Neural cell (in vitro differentiated cells): Measurements from ENCODE around the gene CCP110. TPM values are rescaled to one million over a fixed set of nuclear protein-coding genes. Genes with fewer than 3 reads are reported as not detected.

Experiments
- H2AFZ ChIP-seq: fragments of 200-600, 300-800 bp; sonication (generic), shearing (Covaris generic); 2 replicates; pipeline ENCODE4 v1.6.0; 2014; ENCODE audit warnings: low read depth, mild to moderate bottlenecking, antibody characterized with exemption, low read length, moderate library complexity
- H3F3A ChIP-seq: fragments of 200-600 bp; shearing (Covaris generic); 2 replicates; pipeline ENCODE4 v1.6.1; 2016; ENCODE audit warnings: mild to moderate bottlenecking, moderate library complexity, mixed read lengths, antibody characterized with exemption, low read length; ENCODE audit not compliant: insufficient read depth, poor library complexity, severe bottlenecking
- H3K27ac ChIP-seq: fragments of 200-600, 300-800 bp; sonication (generic), shearing (Covaris generic); 2 replicates; pipeline ENCODE4 v1.5.1; 2014; ENCODE audit warnings: mild to moderate bottlenecking, low read length, moderate library complexity
- H3K27me3 ChIP-seq: fragments of 300-800, 200-600 bp; sonication (generic), shearing (Covaris generic); 2 replicates; pipeline ENCODE4 v1.6.0; 2014; ENCODE audit warnings: mild to moderate bottlenecking, low read depth, low read length, moderate library complexity; ENCODE audit not compliant: insufficient read depth
- H3K36me3 ChIP-seq: fragments of 300-800, 200-600 bp; sonication (generic), shearing (Covaris generic); 2 replicates; pipeline ENCODE4 v1.5.1; 2014; ENCODE audit warnings: mild to moderate bottlenecking, antibody characterized with exemption, low read length, moderate library complexity; ENCODE audit not compliant: insufficient read depth
- H3K4me2 ChIP-seq: fragments of 300-800, 200-600 bp; sonication (generic), shearing (Covaris generic); 2 replicates; pipeline ENCODE4 v1.6.0; 2014; ENCODE audit warnings: mild to moderate bottlenecking, low read length
- H3K4me3 ChIP-seq: fragments of 300-800, 200-600 bp; sonication (generic), shearing (Covaris generic); 2 replicates; pipeline ENCODE4 v1.5.1; 2014; ENCODE audit warnings: mild to moderate bottlenecking, low read length, moderate library complexity
- H3K79me2 ChIP-seq: fragments of 200-600 bp; shearing (Covaris generic); replicated peaks from 2 replicates; pipeline ENCODE4 v1.6.0; 2014; ENCODE audit warnings: mild to moderate bottlenecking, low read length, moderate library complexity; ENCODE audit not compliant: insufficient read depth
- H3K9ac ChIP-seq: fragments of 300-800, 200-600 bp; sonication (generic), shearing (Covaris generic); 2 replicates; pipeline ENCODE4 v1.6.1; 2016; ENCODE audit warnings: mild to moderate bottlenecking, low read length, mixed read lengths
- H3K9me2 ChIP-seq: fragments of 200-600 bp; shearing (Covaris generic); 2 replicates; pipeline ENCODE4 v1.6.1; 2016; ENCODE audit warnings: mild to moderate bottlenecking, low read length, mixed read lengths; ENCODE audit not compliant: insufficient read depth
- H3K9me3 ChIP-seq: fragments of 200-600, 300-800 bp; sonication (generic), shearing (Covaris generic); 2 replicates; pipeline ENCODE4 v1.6.1; 2016; ENCODE audit warnings: mild to moderate bottlenecking, mixed run types, low read length, moderate library complexity, mixed read lengths
- H4K20me1 ChIP-seq: fragments of 200-600 bp; shearing (Covaris generic); 2 replicates; pipeline ENCODE4 v1.6.1; 2016; ENCODE audit warnings: mild to moderate bottlenecking, mixed run types; ENCODE audit not compliant: insufficient read depth
- CTCF ChIP-seq: fragments of 450-650 bp; IDR thresholded peaks from 2 replicates; pipeline ENCODE4 v1.5.1; 2014; ENCODE audit warnings: antibody characterized with exemption, mild to moderate bottlenecking, moderate library complexity; ENCODE audit not compliant: poor library complexity, severe bottlenecking
- EP300 ChIP-seq: fragments of 450-650 bp; conservative IDR thresholded peaks from 2 replicates; pipeline ENCODE4 v1.6.1; 2014; ENCODE audit warnings: antibody characterized with exemption, mild to moderate bottlenecking, moderate library complexity; ENCODE audit not compliant: poor library complexity, severe bottlenecking
- EZH2 ChIP-seq: fragments of 200-600, 300-800 bp; shearing (Covaris generic), sonication (generic); IDR thresholded peaks from 2 replicates; pipeline ENCODE4 v1.6.1; 2014; ENCODE audit warnings: antibody characterized with exemption, low read length, borderline replicate concordance, mild to moderate bottlenecking; ENCODE audit not compliant: insufficient read depth, poor library complexity, severe bottlenecking
- MXI1 ChIP-seq: fragments of 450-650 bp; conservative IDR thresholded peaks from 2 replicates; pipeline ENCODE4 v1.6.1; 2014; ENCODE audit warnings: antibody characterized with exemption, mild to moderate bottlenecking; ENCODE audit not compliant: poor library complexity, severe bottlenecking
- POLR2AphosphoS5 ChIP-seq: IDR thresholded peaks from 2 replicates; pipeline ENCODE4 v1.6.1; 2012
- RAD21 ChIP-seq: fragments of 450-650 bp; conservative IDR thresholded peaks from 2 replicates; pipeline ENCODE4 v1.6.1; 2014; ENCODE audit warnings: antibody characterized with exemption, mild to moderate bottlenecking, moderate library complexity
- REST ChIP-seq: IDR thresholded peaks from 2 replicates; pipeline ENCODE4 v1.6.1; 2012; ENCODE audit warnings: borderline replicate concordance
- SMC3 ChIP-seq: fragments of 450-650 bp; conservative IDR thresholded peaks from 2 replicates; pipeline ENCODE4 v1.6.1; 2014; ENCODE audit warnings: antibody characterized with exemption, mild to moderate bottlenecking, moderate library complexity; ENCODE audit not compliant: poor library complexity
- TAF1 ChIP-seq: IDR thresholded peaks from 2 replicates; pipeline ENCODE4 v1.6.1; 2012; ENCODE audit warnings: low read depth
- polyA plus RNA-seq: library from polyadenylated mRNA; depleted of rRNA; stranded (reverse); fragments of >200 nt; gene quantifications from 2 replicates; pipeline ENCODE4 v1.2.3, GENCODE V29; 2014

The CCP110 gene
- polyA plus RNA-seq, 1 donor from 2014 or later, result 40.3 TPM

GRCh38 chr16:19506965-19507364, 16.8 kb upstream of the CCP110 start:
- no peaks in the 10 kb centered on the region for H4K20me1 ChIP-seq

GRCh38 chr16:19507867-19508266, 15.9 kb upstream of the CCP110 start:
- Histone ChIP-seq H2AFZ (no peak overlapping the region), H3K9me2 (no peaks in the 10 kb centered on the region), H3F3A (no peaks in the 10 kb centered on the region), H4K20me1 (no peaks in the 10 kb centered on the region), H3K4me2 (no peak overlapping the region), H3K79me2 (no peaks in the 10 kb centered on the region), H3K9me3 (no peaks in the 10 kb centered on the region), H3K27me3 (no peaks in the 10 kb centered on the region), H3K9ac (no peak overlapping the region), H3K36me3 (peaks cover 15% of the 10 kb centered on the region), H3K27ac (no peak overlapping the region), H3K4me3 (no peak overlapping the region)
- no peak for TF ChIP-seq RAD21
- no peak for TF ChIP-seq TAF1
- TF ChIP-seq REST, result no peak
- TF ChIP-seq CTCF, result no peak
- TF ChIP-seq SMC3, result no peak
- TF ChIP-seq POLR2AphosphoS5, result no peak
- no peak for TF ChIP-seq EP300

More at GRCh38 chr16:19506965-19507364, 16.8 kb upstream of the CCP110 start:
- Histone ChIP-seq H3K27me3 (no peaks in the 10 kb centered on the region), H3K9me3 (no peaks in the 10 kb centered on the region), H3K9ac (no peak overlapping the region), H3K79me2 (no peaks in the 10 kb centered on the region), H3K36me3 (peaks cover 13% of the 10 kb centered on the region), H2AFZ (no peak overlapping the region), H3K9me2 (no peaks in the 10 kb centered on the region), H3K4me3 (no peak overlapping the region), H3K27ac (no peak overlapping the region), H3F3A (no peaks in the 10 kb centered on the region), H3K4me2 (no peak overlapping the region)
- no peak for TF ChIP-seq TAF1
- TF ChIP-seq POLR2AphosphoS5, result no peak
- TF ChIP-seq SMC3, result no peak
- TF ChIP-seq CTCF, result no peak
- no peak for TF ChIP-seq EP300
- TF ChIP-seq MXI1, result no peak
- TF ChIP-seq RAD21, result no peak
- TF ChIP-seq EZH2, result no peak
- TF ChIP-seq REST, result no peak
